Measurements from ENCODE around the gene MT3.
"Not testable (repeated sequence)": the region's sequence is repeated elsewhere in the genome, so short reads cannot be mapped to it uniquely, and the experiment has no call there.

MT3 gene

GRCh38 chr16:56580391-56581048 lies 8.8 kb upstream of the MT3 start:
- DNase-seq = no peak

- not testable (repeated sequence) for DNase-seq
These were observed 6.4 kb upstream of the MT3 start for GRCh38 chr16:56582911-56583310.

DNA sequence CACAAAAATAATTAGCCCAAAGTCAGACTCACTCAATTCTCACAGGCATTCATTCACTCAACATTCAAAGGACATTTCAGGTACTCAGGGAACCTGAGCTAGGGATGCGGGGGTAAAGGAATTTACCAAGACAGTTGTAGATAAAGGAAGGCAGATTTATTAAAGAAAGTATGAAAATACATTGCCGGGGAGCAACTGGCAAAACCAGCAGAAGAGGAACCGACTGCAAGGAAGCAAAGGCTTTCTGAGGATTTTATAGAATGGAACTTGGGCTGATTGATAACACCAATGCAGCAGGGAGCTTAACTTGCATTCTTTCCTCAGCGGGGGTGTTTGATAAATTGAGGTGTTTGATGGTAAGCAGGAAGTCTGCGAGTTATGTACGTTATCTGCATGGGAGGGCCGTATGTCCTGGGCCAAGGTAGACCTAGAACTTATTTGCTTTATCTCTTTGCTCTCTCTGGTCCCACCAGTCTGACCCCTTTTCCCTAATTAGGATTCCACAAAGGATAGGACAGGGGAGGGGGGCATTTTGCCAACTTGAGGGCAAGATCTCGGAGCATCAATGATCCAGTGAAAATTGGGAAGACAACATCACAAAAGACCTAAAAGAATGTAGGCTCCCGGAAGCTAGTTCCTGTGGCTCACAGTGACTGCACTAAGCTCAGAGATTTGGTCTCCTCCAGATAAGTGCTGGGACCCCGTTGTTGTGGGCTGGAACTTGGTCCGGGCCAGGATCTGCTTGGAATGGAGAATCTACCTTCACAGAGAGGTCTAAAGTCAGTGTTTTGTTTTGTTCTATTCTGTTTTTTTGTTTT lies 5.8 kb upstream of the MT3 start:
- DNase-seq = no peak

DNA sequence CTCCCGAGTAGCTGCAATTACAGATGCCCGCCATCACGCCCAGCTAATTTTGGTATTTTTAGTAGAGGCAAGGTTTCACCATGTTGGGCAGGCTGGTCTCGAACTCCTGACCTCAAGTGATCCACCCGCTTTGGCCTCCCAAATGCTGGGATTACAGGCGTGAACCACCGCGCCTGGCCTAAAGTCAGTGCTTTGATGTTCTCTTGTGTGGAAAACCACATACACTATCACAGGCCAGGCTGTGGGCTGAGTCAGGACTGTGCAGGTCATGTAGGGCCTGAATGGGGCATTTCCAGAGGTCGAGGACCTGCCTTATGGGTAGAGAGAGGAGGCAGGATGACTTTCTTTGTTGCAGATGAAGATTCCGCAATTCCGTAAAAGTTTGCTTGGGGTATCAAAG lies 5.1 kb upstream of the MT3 start:
- DNase-seq = no peak

DNA sequence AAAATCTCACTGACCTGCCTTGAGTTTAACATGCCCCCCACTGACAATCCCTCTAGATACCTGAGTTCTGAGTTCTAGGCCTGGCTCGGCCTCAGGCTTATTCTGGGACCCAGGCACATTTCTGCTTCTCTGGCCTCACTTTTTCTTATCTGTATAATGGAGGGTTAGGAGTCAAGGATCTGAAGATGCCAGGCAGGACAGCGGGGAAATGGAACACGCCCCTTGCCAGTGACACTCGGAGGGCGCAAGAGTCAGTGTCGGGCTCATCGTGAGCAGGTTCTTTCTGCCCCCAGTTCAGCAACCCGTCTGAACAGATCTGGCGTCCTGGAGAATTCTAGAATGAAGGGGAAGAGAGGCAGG lies 567 bp upstream of the MT3 start:
- DNase-seq = no peak

GRCh38 chr16:56591377-56592060 lies 2.2 kb downstream of the MT3 start:
- DNase-seq = no peak

DNA sequence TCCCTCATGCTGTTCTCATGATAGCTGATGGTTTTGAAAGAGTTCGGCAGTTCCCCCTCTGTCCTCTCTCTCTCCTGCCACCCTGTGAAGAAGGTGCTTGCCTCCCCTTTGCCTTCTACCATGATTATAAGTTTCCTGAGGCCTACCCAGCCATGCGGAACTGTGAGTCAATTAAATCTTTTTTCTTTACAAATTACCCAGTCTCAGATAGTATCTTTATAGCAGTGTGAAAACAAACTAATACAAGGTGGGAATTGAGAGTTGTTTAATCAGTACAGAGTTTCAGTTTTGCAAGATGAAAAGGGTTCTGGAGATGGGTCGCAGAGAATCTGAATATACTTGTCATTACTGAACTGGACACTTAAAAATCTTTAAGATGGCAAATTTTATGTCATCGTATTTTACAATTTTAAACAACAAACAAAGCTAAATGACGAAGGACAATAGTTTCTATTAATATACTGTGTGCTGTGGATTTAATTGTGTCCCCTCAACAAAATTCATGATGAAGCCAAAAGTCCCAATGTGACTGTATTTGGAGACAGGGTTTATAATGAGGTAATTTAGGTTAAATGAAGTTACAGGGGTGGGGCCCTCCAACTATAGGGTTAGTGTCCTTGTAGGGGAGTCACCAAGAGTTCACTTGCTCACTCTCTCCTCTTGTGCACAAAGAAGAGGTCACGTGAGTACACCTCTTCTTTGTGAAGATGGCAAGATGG lies 4.4 kb downstream of the MT3 start:
- no peak for DNase-seq

GRCh38 chr16:56594292-56594619 lies 4.9 kb downstream of the MT3 start:
- no peak for DNase-seq

DNA sequence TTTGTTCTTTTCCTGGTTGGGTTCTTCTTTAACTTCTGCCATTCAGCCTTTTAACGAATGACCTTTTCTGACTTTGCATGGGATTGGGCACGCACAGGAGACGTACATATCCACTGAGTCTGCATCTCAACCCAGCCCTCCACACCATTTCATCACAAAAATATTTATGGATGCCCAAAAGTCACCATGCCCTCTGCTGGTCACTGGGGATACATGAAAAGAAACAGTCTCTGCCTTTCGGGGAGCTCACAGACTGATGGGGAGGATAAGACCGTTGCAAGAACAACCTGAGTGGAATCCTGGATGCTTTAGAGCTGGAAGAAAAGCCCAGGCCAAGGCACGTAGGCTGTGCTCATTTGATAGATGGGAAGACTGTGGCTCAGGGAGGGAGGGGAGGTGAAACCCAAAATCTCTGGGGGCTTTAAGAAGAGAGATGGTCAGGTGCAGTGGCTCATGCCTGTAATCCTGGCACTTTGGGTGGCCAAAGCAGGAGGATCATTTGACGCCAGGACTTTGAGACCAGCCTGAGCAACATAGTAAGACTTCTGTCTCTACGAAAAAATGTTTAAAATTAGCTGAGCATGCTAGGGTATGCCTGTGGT lies 11.2 kb downstream of the MT3 start:
- peak; percentile 2 to 4 for DNase-seq

- DNase-seq = no peak
These were observed 12.0 kb downstream of the MT3 start for GRCh38 chr16:56601325-56601724.

DNA sequence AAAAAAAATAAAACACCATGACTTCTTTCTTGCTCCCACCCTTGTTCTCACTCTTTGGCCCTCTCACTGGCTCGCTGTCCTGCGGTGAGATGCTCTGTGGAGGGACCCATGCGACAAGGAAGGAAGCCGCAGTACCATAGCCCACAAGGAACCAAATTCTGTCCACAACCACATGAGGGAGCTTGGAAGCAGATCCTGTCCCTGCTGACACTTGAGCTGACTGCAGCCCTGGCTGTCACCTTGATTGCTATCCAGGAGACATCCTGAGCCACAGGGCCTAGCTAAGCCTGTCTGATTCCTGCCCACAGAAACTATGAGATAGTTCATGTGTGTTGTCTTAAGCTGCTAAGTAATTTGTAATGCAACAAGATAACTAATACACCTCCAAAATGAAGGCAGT lies 14.3 kb downstream of the MT3 start:
- DNase-seq = peak; percentile 15 to 16

DNA sequence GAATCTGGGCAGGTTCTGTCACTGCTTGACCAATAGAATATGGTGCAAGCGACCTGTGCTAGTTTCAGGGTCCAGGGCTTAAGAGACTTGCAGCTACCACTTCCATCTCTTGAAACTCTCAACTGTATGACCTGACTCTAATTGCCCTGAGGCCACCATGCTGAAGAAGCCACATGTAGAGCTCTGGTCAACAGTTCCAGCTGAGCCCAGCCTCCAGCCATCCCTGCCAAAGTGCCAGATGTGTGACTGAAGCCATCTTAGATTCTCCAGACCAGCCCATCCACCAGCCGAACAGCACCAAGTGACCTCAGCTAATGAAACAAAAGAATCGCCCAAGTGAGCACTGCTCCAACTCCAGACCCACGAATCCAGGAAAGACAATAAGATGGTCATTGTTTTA lies 15.6 kb downstream of the MT3 start:
- DNase-seq = no peak

DNA sequence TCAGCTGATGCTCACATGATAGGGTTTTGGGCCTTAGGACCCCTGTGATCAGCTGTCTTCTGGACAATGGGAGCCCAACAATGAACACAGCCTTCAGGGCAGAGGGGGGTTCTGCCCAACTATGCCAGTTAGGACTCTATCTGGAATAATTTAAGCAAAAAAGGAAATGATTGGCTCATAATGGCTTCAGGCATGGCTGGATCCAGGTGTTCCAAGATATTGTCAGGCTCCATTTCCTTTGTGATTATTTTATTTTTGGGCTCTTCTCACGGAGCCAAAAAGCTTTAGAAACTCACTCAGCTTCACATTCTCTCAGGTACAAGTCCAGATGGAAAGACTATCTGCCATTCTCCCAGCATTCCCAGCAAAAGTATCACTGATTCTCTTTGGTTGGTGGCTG lies 16.1 kb downstream of the MT3 start:
- no peak for DNase-seq

DNA sequence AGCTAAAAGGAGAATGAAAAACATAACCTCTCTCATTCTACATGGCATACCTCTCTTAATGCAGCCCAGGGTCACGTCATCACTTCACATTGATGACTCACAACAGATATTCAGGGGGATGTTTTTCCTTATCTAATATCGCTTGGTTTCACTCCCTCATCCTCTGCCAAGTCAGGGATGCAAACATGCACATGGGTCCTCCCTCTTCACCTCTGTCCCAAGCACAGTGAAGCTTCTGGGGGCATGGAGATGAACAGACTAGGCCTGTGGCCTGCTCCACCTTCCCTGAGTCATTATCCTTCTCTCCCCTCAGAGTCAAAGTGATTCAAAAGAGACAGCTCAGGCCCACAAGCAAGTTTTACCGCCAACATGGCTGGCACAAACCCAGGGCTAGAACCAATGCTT lies 16.7 kb downstream of the MT3 start:
- DNase-seq = no peak

GRCh38 chr16:56606476-56607108 lies 17.3 kb downstream of the MT3 start:
- DNase-seq = no peak

DNA sequence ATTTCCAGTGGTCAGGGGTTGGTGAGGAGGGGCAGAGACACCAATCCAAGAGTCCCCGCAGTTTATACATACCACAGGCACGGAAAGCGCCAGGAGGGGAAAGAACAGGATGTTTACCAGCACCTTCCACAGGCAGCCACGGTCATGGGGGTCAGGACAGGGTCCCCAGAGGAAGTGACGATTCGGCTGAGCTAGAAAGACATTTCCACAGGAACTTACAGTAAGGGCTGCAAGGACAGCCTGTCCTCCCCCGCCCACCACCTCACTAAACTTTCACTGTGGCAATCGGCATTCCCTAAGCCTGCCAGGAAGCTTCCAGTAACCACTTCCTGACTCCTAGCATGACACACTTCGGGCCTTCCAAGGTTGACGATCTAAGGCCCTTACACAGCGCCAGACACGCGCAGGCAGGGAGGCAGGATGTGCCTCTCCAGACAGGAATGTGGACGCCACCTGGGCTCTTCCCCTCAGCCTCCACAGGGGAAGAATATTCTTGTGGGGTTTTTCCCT lies 17.8 kb downstream of the MT3 start:
- no peak for DNase-seq

DNA sequence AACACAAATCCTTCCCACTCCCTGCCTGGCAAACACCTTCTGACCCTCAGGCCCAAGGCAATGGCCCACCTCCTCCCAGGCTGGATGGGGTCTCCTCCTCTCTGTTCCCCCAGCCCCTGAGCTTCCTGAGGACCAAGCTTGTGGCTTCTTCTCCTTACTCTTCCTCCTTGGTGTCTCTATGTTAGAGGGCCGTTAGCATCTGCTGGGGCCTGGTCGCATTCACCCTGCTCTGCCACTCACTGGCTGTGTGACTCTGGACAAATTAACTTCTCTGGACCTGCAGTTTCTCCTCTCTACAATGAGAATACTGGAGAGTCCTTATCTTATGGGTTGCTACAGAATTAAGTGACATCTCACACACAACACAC lies 18.3 kb downstream of the MT3 start:
- DNase-seq = no peak

DNA sequence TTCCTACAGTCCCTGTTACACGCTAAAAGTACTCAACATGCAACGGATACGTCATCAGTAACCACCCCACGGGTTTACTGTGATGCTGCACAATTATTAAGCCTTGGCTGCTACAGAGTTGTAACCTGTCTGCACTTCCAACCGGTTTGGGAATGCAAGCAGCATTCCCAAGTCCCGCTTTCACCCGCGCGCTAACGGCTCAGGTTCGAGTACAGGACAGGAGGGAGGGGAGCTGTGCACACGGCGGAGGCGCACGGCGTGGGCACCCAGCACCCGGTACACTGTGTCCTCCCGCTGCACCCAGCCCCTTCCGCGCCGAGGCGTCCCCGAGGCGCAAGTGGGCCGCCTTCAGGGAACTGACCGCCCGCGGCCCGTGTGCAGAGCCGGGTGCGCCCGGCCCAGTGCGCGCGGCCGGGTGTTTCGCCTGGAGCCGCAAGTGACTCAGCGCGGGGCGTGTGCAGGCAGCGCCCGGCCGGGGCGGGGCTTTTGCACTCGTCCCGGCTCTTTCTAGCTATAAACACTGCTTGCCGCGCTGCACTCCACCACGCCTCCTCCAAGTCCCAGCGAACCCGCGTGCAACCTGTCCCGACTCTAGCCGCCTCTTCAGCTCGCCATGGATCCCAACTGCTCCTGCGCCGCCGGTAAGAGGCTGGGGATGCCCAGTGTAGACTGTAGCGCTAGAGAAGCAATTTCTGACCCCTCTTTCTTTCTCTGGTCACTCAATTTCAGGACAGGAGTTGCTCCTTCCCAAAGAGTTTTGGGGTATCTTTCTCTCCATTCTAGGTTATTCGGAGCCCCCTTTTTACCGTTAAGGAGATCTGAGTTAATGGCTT lies 18.9 kb downstream of the MT3 start, which contains the start of gene MT2A:
TSS of gene MT2A (plus strand) at position 542 of the 833 bp plus-strand sequence. CDS start at position 614, 72 bp downstream.
- peak; percentile 77 to 85 for DNase-seq

- no peak for DNase-seq
These were observed 19.6 kb downstream of the MT3 start for GRCh38 chr16:56608876-56609462.

- DNase-seq = peak in 1 of 2 experiments; percentile 14
These were observed 20.2 kb downstream of the MT3 start for GRCh38 chr16:56609463-56609921.
